Right atrium auricular region (tissue), 2 donors: Measurements from ENCODE around the gene RNF7. TPM values are rescaled to one million over a fixed set of nuclear protein-coding genes. Genes with fewer than 3 reads are reported as not detected.
"Not testable (repeated sequence)": the region's sequence is repeated elsewhere in the genome, so short reads cannot be mapped to it uniquely, and the experiment has no call there.

Experiments
- DNase-seq: peaks from one replicate; pipeline ENCODE4 v3.0.0-alpha.2; 2019; ENCODE audit warnings: low spot score
- H3K27ac ChIP-seq, 2 donors: fragments of 200-600 bp; sonication (generic); 1 replicate in 1 of 2; 2 replicates in 1 of 2; pipeline ENCODE4 v1.5.1; 2016 to 2019
- H3K27me3 ChIP-seq, 2 donors: fragments of 200-600 bp; sonication (generic); one replicate each; pipeline versions ENCODE4 v1.5.1 to v1.6.0; 2017 to 2019
- H3K36me3 ChIP-seq: fragments of 200-600 bp; sonication (generic); one replicate; pipeline ENCODE4 v1.5.1; 2016
- H3K4me1 ChIP-seq, 2 donors: fragments of 200-600 bp; sonication (generic); one replicate each; pipeline versions ENCODE4 v1.5.1 to v1.6.0; 2017 to 2019
- H3K4me3 ChIP-seq, 2 donors: fragments of 200-600 bp; sonication (generic); 1 replicate in 1 of 2; 2 replicates in 1 of 2; pipeline ENCODE4 v1.5.1; 2017 to 2019; ENCODE audit warnings: mild to moderate bottlenecking in 1 of 2, moderate library complexity in 1 of 2
- H3K9me3 ChIP-seq, 2 donors: fragments of 200-600 bp; sonication (generic); one replicate each; pipeline ENCODE4 v1.5.1; 2019
- CTCF ChIP-seq, 2 donors: fragments of 200-600 bp; sonication (generic); IDR thresholded peaks; one replicate each; pipeline ENCODE4 v1.5.1; 2019; ENCODE audit warnings: antibody characterized with exemption in 2 of 2
- total RNA-seq, 2 donors: library from RNA; depleted of rRNA; stranded (reverse); fragments of >200 nt; gene quantifications; one replicate each; pipeline ENCODE4 v1.1.0, GENCODE V29; 2016

Gene RNF7
- total RNA-seq, 2 donors from 2014 or later, result 64.9 to 81.2 TPM

DNA sequence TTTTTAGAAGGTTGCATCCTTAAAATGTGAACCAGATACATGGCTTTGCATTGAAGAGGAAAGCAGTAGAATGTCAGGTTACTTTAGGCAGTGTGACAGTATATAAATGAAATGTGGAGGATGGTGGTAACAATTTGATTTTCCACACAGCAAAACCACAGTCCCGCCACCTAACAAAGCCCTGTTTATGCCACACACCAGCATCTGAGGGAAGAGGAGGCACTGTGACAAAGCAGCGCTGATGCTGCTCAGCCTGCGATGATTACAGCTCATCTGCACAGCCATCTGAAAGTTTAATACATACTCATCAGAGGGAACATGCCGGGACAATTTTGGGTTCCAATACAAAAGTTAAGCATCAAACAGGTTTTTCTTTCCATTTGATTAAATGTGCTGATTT is 8.9 kb downstream of the RNF7 start:
- Histone ChIP-seq H3K27me3 (no peaks in the 10 kb centered on the region), H3K27ac (no peak overlapping the region), H3K4me3 (no peak overlapping the region), H3K36me3 (peaks cover 48% of the 10 kb centered on the region), H3K4me1 (peaks cover 0 to 20% of the 10 kb centered on the region in 2 donors), H3K9me3 (no peaks in the 10 kb centered on the region)
- no peak for DNase-seq
- TF ChIP-seq CTCF (IDR thresholded peaks at IDR 0.05), result no peak

DNA sequence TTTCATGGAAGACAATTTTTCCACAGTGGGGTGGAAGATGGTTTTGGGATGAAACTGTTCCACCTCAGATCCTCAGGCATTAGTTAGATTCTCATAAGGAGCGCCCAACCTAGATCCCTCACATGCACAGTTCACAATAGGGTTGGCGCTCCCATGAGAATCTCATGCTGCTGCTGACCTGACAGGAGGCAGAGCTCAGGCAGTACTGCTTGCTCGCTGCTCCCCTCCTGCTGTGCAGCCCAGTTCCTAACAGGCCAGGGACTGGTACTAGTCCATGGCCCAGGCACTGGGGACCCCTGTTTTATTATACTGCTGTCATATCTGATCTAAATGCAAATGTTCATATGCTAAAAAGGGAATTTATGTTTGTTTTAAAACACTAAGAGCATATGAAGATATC is 15.3 kb downstream of the RNF7 start:
- no peaks in the 10 kb centered on the region for H3K27me3 ChIP-seq
- H3K9me3 ChIP-seq, result no peaks in the 10 kb centered on the region
- no peak for TF ChIP-seq CTCF (IDR thresholded peaks at IDR 0.05)
- no peak overlapping the region for H3K4me3 ChIP-seq
- no peak for DNase-seq
- peaks cover 19% of the 10 kb centered on the region for H3K36me3 ChIP-seq
- H3K4me1 ChIP-seq, result no peaks in the 10 kb centered on the region
- no peak overlapping the region for H3K27ac ChIP-seq

- Histone ChIP-seq H3K4me3 (no peak overlapping the region), H3K36me3 (peaks cover 14% of the 10 kb centered on the region), H3K27me3 (no peaks in the 10 kb centered on the region), H3K9me3 (no peaks in the 10 kb centered on the region), H3K4me1 (no peaks in the 10 kb centered on the region), H3K27ac (no peak overlapping the region)
- no peak for DNase-seq
- no peak for TF ChIP-seq CTCF (IDR thresholded peaks at IDR 0.05)
These were observed 15.9 kb downstream of the RNF7 start for GRCh38 chr3:141754032-141754431.

DNA sequence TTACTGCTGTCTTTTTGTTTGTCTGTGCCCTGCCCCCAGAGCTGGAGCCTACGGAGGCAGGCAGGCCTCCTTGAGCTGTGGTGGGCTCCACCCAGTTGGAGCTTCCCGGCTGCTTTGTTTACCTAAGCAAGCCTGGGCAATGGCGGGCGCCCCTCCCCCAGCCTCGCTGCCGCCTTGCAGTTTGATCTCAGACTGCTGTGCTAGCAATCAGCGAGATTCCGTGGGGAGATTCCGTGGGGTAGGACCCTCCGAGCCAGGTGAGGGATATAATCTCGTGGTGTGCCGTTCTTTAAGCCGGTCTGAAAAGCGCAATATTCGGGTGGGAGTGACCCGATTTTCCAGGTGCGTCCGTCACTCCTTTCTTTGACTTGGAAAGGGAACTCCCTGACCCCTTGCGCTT is 24.5 kb downstream of the RNF7 start:
- not testable (repeated sequence) for H3K9me3 ChIP-seq, H3K36me3 ChIP-seq, DNase-seq, H3K27me3 ChIP-seq, H3K4me1 ChIP-seq, H3K27ac ChIP-seq, H3K4me3 ChIP-seq

GRCh38 chr3:141763088-141763750 is 25.1 kb downstream of the RNF7 start, which contains the start of gene GRK7:
Gene GRK7, plus strand, starts transcription at chr3:141763408. Its CDS starts 14,877 bp downstream, at chr3:141778285.
- no peaks in the 10 kb centered on the region for H3K4me1 ChIP-seq
- DNase-seq, result no peak

DNA sequence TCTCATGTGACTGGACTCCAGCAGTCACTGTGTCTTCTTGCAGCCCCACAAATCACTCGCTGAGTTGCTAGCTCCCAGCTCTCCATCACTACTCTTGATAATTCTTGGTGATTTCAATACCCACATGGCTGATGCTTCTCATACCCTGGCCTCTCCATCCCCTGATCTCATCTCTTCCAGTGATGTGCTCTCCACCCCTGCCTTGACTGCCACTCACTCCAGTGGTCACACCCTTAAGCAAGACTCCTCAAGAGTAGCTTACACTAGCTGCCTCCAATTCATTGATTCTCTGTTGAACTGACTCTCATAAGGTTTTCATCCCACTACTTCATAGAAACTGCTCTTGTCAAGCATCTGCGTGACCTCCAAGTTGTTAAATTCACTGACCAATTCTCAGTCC is 25.9 kb downstream of the RNF7 start:
- DNase-seq, result no peak
- Histone ChIP-seq H3K36me3 (no peaks in the 10 kb centered on the region), H3K9me3 (no peaks in the 10 kb centered on the region), H3K4me1 (no peaks in the 10 kb centered on the region), H3K27ac (no peak overlapping the region), H3K27me3 (no peaks in the 10 kb centered on the region), H3K4me3 (no peak overlapping the region)
- no peak for TF ChIP-seq CTCF (IDR thresholded peaks at IDR 0.05)

More at GRCh38 chr3:141763088-141763750, 25.1 kb downstream of the RNF7 start, which contains the start of gene GRK7:
- Histone ChIP-seq H3K4me3 (no peak within 1 kb of the TSS), H3K36me3 (no peaks in the 10 kb centered on the region), H3K9me3 (no peaks in the 10 kb centered on the region), H3K27me3 (no peaks in the 10 kb centered on the region), H3K27ac (no peak within 1 kb of the TSS)
- no peak for TF ChIP-seq CTCF (IDR thresholded peaks at IDR 0.05)
